HG03196 (cell line): ENCODE results near the gene PDK4.
"Not testable (repeated sequence)": the region's sequence is repeated elsewhere in the genome, so short reads cannot be mapped to it uniquely, and the experiment has no call there.

ENCODE experiments used
- ATAC-seq: cut with Tn5 transposase; IDR thresholded peaks from one replicate; pipeline ENCODE4 v1.9.1; 2021; ENCODE audit not compliant: unreplicated experiment

PDK4 gene

GRCh38 chr7:95605275-95605674, 9.0 kb upstream of the PDK4 start:
- ATAC-seq, result no peak

DNA sequence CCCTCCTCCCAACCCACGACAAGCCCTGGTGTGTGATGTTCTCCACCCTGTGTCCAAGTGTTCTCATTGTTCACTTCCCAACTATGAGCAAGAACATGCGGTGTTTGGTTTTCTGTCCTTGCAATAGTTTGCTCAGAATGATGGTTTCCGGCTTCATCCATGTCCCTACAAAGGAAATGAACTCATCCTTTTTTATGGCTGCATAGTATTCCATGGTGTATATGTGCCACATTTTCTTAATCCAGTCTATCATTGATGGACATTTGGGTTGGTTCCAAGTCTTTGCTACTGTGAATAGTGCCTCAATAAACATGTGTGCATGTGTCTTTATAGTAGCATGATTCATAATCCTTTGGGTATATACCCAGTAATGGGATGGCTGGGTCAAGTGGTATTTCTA, 8.5 kb upstream of the PDK4 start:
- not testable (repeated sequence) for ATAC-seq

DNA sequence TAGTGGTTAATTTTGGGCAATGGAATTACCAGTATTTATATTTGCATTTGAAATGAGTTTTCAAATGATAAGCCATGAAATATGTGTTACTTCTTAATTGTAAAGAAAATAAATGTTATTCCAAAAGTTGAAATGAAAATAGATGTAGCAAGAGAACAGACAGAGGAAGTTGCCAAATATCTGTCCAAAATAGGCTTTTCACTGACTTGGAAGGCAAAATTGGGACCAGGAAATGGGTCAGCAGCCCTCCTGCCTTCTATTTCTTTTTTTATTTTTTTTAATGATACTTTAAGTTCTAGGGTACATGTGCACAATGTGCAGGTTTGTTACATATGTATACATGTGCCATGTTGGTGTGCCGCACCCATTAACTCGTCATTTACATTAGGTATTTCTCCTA, 8.1 kb upstream of the PDK4 start:
- not testable (repeated sequence) for ATAC-seq

DNA sequence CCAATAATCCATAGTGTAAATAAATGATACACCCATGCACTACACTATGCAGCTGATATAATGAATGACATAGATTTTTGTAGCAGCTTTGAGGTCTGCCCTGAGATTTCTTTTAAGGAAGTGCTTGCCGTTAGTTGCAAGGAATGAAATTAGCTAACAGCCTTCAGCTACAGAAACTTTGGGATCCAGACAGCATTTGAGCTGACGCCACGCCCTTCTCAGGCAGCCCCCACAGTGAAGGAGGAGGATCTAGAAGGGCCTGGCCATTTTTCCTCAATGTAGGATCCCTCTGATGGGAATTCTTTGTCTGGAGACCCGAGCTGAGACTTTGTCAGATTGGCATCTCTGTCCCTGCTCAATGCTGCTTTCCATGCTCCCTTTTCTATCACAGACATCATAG, 6.1 kb upstream of the PDK4 start:
- no peak for ATAC-seq

DNA sequence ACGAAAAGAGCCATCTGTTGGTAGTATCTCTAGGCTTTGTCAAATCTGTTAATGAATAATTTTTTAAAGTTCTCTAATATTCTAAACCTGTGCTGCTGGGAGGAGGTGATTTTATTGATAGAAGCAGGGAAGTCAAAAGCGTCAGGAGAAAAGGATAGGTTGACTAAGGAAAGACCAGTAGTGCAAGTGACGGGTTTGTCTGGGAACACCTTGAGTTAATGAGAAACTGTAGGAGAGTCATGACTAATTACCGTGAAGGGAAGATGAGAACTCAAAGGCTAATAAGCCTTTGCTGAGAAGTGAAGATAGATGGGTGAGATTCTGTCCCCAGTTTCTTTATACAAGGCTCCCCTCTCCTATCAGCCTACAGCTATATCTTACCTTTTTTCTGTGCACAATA, 5.0 kb upstream of the PDK4 start:
- no peak for ATAC-seq

DNA sequence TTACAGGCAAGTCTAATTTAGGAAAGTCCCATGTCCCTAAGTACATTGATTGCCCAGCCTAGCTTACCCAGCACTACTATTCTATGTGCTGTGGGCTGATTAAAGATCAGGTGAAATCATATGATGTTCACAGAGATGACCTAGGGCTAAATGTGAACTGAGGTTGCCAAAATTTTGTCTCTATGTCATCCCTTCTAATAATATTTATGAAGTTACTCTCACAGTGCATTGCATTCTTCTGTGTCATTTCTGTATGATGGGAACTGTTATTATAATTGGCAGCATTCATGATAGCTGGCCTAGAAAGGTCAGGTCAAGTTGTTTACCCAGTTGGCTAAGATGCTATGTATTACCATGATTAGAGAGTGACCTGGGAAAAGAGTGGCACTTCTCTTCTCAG, 2.8 kb upstream of the PDK4 start:
- ATAC-seq, result no peak

GRCh38 chr7:95598511-95598910, 2.2 kb upstream of the PDK4 start:
- no peak for ATAC-seq

GRCh38 chr7:95595746-95596197, 544 bp downstream of the PDK4 start:
- ATAC-seq, result no peak

GRCh38 chr7:95594185-95594584, 2.1 kb downstream of the PDK4 start:
- ATAC-seq, result no peak

- ATAC-seq, result no peak
Observed at GRCh38 chr7:95593343-95593742, 3.0 kb downstream of the PDK4 start.

- ATAC-seq, result no peak
Observed at GRCh38 chr7:95592570-95592969, 3.7 kb downstream of the PDK4 start.

DNA sequence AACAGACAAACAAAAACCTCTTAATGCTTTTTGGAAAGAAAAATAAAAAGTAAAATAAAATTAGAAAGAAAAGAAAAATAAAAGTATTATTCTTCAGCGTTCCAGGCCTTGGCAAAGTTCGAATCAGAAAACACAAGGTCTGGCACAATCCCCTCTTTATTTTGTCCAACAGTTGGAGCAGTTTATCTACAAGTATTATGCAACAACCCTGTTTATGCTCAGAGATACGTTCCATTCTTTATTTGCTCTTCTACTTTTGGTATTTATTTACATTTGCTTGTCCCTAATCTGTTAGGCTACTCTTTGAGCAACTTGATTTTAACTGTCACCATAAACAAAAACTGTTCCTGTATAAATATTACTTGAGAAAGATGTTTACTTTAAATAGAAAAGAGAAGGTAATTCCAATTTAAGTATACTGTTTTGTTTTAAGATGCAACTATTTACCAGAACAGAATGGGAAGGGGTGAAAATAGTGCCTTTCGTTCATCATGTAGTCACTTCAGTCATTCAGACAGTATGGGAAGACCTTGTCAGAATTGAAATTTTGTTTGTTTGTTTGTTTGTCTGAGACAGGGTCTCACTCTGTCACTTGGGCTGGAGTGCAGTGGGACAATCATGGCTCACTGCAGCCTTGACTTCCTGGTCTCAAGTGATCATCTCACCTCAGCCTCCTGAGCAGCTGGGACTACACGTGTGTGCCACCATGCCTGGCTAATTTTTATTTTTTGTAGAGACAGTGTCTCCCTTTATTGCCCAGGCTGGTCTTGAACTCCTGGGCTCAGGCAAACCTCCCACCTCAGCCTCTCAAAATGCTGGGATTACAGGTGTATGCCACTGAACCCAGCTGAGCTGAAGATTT, 5.7 kb downstream of the PDK4 start:
- ATAC-seq, result no peak

- ATAC-seq, result no peak
Observed at GRCh38 chr7:95589766-95590165, 6.5 kb downstream of the PDK4 start.

GRCh38 chr7:95589031-95589430, 7.3 kb downstream of the PDK4 start:
- ATAC-seq, result no peak

GRCh38 chr7:95586951-95587301, 9.4 kb downstream of the PDK4 start:
- ATAC-seq, result no peak

DNA sequence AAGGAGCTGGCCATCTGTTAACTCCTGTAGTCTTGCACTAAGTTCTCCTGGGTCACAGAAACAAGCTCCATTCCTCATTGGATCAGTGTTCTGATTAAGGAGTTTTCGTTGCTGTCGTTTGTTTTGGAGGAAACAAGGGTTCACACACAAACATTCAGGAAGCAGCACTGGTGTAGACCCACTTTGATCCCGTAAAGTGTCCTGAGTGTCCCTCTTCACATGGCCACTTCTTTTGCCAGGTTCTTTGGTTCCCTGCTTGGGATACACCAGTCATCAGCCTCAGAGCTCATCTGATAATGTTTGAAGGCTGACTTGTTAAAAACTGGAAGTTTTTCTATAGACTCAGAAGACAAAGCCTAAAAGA, 10.9 kb downstream of the PDK4 start:
- no peak for ATAC-seq

DNA sequence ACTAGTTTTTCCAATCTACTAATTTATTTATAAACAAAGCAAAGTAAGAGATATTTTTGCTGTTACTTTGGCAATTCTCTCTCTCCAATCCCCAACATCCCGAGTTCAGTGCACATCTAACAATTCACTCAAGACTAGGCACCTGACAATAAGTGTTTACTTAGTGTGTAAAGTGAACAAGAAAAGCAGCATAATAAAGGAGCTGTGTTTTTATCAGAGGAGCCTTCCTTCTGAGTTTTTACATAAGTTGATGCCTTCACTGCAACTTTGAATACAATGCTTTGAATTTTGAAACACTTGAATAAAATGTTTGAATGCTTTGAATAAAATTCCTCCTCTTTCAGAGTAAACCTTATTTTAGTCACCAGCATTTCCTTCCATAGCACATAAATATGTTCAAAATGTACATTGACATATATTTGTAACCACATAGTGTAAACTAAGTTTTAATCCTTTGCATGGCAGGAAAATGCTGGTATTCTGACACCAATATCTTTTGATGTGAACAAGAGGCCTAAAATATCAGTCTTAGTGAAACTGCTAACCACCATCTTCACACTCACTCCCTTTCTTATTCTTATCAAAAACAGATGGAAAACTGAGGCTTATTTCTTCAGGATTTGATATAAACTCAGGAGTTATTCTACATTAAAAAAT, 11.4 kb downstream of the PDK4 start:
- no peak for ATAC-seq

GRCh38 chr7:95583834-95584621, 12.3 kb downstream of the PDK4 start:
- no peak for ATAC-seq

DNA sequence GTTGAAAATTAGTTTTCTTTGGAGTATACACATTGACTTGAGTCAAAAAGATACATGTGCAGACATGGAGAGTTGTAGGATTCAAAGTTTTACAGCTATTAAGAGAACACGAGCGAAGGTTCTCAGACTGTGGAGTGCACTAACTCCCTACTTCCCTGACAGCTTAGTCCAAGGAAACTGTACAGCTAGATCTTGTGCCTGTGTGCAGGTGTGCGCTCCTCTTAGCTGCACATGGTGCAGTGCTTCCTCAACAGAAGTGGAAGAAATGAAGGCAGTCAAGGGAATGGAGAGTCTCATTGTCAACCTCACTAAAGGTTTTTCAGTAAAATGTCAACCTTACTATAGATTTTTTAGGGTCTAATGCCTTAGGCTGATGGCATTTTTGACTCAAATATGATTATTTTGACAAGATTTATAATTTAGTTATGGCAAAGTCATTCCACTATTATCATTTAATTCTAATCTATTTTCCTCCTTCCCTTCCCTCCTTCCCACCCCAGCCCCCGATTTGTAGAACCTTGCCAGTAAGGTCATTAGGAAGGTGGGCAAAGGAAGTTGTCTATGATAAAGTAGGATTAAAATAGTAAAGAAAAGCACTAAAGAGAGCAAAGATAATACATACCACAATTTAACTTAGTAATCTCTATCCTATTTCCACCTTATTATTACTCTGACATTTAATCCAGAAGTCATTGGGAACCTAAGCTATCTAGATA, 13.6 kb downstream of the PDK4 start:
- ATAC-seq, result no peak

GRCh38 chr7:95581467-95581866, 14.8 kb downstream of the PDK4 start:
- ATAC-seq, result no peak

DNA sequence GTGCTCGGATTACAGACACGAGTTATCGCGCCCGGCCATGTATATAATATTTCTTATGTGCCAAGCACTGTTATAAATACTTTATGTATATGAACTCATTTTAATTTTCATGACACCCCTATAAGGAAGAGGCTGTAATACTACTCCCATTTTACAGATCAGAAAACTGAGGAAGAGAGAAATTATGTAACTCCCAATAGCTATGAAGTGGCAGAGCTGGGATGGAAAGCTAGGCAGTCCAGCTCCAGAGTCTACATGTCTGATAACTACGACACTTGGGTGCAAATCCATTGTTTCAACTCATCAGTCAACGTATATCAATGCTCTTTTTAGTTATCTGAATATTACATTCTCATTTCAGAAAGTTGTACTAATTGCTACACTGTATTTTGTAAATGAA, 17.0 kb downstream of the PDK4 start:
- ATAC-seq, result no peak
